SW480 (cell line): Measurements from ENCODE around the gene SOAT2.
A peak's percentile ranks its signal among the peaks of the same experiment; 100 is the strongest.
"Not testable (repeated sequence)": the region's sequence is repeated elsewhere in the genome, so short reads cannot be mapped to it uniquely, and the experiment has no call there.

Experiments used
- DNase-seq: peaks from one replicate; pipeline ENCODE4 v3.0.0-alpha.2; 2016; ENCODE audit warnings: low spot score

SOAT2 gene

DNA sequence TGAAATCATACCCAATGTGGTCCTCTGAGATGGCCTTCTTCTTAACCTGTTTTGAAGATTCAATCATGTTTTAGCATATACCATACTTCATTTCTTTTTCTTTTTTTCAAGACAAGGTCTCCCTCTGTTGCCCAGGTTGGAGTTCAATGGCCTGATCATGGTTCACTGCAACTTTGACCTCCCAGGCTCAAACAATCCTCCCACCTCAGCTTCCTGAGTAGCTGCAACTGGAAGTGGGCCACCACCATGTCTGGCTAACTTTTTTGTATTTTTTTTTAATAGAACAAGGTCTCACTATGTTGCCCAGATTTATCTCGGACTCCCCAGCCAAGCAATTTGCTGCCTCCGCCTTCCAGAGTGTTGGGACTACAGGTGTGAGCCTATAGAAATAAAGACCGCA lies 30.4 kb downstream of the SOAT2 start:
- DNase-seq, result no peak

DNA sequence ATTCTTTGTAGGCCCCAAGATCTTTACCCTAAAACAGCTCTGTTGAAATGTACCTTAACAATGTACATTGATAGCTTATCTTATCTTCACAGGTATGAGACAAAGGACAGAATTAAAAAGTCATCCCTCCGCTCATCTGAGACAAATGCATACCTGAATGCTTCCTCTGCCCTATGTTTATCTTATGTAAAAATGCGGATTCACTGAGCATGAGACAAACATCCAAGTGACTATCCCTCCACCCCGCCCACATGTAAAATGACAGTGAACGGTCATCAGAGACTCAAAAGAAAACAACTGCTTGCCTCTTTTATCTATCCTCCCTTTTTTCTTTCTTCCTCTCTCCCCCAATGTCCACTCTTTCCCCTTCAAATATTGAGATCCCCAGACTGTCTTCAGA lies 40.1 kb downstream of the SOAT2 start:
- DNase-seq, result no peak

DNA sequence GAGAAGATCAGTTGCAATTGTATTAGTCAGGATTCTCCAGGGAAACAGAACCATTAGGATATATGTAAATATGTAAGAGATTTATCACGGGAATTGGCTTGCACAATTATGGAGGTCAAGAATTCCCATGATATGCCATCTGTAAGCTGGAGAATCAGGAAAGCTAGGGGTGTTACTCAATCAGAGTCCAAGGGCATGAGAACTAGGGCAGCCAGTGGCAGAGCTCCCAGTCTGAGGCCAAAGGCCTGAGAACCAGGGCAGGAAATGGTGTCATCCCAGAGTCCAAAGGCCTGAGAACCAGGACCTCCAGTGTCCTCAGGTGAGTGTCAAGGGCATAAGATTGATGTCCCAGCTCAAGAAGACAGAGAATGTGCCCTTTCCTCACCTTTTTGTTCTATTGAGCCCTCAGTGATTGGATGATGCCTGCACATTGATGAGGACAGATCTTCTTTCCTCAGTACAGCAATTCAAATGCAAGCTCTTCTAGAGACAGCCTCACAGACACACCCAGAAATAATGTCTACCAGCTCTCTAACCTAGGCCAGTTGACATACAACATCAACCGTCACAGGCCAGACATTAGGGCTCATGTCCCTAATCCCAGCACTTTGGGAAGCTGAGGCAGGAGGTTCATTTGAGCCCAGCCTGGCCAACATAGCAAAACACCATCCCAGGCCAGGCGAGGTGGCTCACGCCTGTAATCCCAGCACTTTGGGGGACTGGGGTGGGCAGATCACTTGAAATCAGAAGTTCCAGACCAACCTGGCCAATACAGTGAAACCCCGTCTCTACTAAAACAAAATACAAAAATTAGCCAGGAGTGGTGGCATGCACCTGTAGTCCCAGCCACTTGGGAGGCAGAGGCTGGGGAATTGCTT lies 42.3 kb downstream of the SOAT2 start:
- no peak for DNase-seq

DNA sequence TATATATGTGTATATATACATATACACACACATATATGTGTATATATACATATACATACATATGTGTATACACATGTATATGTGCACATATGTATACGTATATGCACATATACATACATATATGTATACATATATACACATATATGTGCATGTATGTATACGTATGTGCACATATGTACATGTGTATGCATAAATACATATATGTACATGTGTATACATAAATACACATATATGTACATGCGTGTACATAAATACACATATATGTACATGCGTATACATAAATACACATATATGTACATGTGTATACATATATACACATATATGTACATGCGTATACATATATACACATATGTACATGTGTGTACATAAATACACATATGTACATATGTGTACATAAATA lies 43.9 kb downstream of the SOAT2 start:
- DNase-seq, result no peak

DNA sequence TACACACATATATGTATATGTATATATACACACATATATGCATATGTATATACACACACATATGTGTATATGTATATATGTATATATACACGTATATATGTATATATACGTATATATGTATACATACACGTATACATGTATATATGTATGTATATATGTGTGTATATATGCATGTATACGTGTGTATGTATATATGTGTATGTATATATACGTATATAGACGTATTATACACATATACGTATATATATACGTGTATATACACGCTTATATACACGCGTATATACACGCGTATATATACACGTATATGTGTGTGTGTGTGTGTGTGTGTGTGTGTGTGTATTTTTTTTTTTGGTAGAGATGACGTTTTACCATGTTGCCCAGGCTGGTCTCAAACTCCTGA lies 44.4 kb downstream of the SOAT2 start:
- no peak for DNase-seq

DNA sequence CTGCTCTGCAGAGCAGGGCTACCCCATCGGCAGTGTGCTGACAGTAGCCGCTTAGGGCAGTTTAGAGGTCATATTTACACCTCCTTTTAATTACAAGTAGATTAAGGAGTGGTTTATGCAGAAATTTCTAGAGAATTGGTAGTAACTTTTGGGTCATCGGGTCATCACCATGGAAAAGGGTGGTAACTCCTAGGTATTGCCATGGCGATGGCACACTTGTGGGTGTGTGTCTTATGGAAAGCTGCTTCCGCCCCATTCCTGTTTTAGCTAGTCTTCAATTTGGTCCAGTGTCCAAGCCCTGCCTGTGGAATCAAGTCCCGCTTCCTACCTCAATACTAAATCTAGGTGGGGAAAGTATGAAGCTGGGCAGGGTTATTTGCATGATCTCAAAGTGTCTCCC lies 47.8 kb downstream of the SOAT2 start:
- no peak for DNase-seq

DNA sequence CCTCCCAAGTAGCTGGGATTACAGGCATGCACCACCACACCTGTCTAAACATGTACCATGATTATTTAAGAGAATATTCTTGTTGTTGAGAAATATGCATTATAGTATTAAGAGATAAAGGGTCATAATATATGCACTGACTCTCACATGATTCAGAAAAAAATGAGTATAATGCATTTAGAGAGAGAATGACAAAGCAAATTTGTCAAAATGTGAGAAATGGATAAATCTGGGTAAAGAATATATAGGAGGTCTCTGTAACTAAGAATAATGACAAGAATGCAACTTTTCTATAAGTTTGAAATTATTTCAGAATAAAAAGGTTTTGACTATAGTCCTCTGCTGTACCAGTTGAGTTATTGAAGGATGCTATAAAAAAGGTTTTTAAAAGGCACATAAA lies 49.1 kb downstream of the SOAT2 start:
- DNase-seq, result no peak

DNA sequence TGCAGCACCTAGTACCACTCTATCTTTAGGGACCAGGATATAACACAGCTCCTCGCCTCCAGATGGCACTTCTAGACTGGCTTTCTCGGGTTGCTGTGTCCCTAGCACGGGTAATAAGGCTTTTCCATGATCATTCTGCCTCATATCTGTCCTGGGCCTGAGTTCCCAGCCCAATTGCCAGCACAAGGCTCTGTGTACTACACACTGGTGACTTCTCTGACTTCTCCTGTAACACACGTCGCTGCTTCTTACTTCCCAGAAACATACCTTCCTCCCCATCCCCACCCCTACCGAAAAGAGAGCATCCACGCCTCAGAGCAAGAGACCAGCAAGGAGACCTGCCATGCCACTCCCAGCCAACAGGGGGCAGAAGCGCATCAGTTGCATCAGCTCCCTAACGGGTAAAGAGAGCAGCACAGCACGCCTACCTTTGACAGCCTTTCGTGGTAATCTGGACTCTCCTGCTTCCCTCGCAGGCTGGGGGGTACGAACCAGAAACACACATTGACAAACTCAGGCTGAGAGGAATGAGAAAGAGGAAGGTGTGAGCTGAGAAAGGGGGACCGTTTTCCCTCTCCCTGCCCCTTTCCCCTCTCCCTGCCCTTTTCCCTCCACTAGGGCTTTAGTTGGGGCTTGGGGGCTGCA lies 56.0 kb downstream of the SOAT2 start:
- DNase-seq, result peak; percentile 83

DNA sequence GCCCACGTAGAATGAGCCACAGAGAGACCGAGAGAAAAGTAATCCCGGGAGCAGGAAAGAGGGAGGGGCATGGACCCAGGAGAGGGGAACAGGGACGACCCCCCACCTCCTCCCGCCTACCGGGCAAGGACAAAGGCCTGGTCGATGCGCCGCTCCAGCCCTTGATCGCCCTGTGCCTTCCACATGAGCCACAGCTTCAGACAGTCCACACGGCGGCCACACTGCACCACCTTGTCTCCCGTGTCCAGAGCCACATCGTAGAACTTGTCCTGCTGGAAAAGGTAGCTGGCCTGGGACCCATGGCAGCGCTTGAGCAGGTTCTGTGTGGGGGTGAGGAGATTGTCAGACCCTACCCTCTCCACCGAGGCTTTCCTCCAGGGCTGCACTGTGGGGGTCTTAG lies 56.7 kb downstream of the SOAT2 start:
- DNase-seq, result no peak

DNA sequence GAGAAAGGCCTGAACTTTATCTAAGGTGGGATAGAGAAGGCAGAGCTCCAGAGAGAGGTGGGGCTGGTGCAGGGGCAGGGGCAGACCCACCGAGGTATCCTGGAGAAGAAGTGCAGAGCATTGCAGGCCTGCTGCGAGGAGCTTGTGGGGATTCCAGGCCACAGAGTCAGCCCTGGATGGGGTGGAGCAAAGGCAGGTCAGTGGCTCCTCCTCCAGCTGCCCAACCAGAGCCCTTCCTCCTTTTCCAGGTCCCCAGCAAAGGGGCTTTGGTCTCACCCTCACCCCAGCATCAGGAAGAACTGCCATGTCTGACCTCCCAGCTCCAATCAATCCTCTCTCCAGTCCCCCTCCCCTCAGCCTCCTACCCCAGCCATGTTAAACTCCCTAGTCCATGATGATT lies 57.4 kb downstream of the SOAT2 start:
- no peak for DNase-seq

DNA sequence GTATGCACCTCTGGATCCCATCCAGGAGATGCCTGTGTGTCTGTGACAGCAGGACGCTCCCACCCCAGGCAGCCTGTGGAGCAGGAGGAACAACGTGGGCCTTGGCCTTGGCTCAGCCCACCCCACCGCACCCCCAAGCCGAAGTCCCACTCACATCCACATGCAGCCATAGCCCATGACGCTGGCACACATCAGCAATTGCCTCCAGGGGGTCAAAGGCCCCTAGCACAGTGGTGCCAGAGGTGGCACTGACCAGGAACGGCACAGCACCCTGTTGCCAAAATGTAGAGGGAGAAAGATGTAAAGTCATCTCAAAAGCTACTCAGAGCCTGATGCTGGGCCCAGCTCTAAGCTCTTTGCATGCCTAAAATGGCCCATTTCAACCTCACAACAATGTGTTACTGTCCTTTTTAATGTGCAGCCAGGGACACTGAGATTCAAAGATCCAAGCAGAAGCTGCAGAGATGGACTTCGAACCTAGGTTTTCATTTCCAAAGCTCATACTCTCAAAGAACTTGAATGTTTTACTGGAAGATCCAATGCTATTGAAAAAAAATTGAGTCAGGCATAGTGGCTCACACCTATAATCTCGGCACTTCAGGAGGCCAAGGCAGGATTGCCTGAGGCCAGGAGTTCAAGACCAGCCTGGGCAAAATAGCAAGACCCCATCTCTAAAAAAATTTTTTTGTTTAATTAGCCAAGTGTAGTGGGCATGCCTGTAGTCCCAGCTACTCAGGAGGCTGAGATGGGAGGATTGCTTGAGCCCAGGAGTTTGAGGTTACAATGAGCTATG lies 58.0 kb downstream of the SOAT2 start:
- no peak for DNase-seq

DNA sequence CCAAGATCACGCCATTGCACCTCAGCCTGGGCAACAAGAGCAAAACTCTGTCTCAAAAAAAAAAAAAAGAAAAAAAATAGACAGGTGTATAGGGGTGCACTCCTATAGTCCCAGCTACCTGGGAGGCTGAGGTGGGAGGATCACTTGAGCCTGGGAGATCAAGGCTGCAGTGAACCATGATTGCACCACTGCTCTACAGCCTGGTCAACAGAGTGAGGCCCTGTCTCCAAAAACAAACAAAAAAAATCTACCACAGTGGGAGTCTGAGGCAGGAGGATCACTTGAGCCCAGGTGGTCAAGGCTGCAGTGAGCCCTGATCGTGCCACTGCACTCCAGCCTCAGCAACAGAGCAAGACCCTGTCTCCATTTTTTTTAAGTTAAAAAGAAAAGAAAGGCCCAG lies 59.7 kb downstream of the SOAT2 start:
- DNase-seq, result not testable (repeated sequence)

DNA sequence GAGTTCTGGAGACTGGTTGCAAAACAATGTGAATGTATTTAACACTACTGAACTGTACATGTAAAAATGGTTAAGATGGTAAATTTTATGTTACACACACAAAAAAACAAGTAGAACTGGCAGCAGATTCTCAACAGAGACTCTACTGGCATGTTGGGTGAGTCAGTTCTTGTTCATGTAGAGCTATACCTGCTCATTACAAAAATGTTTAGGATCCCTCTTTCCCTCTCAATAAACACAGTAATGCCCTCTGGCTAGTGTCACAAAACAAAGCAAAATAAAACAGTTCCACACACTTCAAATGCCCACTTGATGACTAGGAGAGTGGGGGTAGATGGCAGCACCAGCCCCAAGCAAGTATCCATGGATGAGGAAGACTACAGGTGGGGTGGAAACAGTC lies 63.6 kb downstream of the SOAT2 start:
- DNase-seq, result no peak

DNA sequence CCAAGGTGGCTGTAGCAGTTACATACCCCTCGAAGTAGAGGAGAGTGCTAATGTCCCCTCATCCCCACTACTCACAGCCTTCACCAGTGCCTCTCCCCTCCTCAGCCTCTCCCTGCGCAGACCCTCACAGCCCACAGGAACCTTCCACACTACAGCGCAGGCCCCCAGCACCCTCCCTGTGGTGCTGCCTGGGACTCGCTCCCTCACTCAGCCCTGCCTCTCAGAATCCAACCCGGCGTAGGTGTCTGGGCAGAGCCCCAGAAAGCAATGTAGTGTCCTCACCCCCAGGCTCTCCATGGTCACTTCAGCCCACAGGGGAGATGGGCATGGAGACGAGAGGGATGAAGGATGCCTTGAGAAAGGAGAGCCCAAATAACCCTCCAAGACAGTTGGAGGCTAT lies 66.4 kb downstream of the SOAT2 start:
- DNase-seq, result no peak

DNA sequence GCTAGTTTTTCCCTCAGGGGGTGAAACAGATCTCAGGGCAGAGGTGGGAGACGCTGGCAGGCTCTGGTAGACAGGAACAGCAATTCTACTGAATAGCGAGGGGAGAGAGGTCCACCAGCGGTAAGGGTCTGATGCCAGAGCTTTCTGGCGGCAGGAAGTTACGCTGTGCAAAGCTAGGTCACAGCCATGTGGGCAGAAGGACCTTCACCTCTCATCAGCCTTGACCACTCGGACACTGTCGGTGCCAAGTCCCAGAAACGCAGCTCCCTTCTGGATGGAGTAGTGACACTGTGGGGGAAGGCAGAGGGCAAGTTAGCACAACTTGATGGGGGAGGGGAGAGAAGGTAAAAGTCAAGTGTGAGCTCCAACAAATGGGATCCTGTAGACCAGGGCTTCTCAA lies 66.9 kb downstream of the SOAT2 start:
- no peak for DNase-seq

DNA sequence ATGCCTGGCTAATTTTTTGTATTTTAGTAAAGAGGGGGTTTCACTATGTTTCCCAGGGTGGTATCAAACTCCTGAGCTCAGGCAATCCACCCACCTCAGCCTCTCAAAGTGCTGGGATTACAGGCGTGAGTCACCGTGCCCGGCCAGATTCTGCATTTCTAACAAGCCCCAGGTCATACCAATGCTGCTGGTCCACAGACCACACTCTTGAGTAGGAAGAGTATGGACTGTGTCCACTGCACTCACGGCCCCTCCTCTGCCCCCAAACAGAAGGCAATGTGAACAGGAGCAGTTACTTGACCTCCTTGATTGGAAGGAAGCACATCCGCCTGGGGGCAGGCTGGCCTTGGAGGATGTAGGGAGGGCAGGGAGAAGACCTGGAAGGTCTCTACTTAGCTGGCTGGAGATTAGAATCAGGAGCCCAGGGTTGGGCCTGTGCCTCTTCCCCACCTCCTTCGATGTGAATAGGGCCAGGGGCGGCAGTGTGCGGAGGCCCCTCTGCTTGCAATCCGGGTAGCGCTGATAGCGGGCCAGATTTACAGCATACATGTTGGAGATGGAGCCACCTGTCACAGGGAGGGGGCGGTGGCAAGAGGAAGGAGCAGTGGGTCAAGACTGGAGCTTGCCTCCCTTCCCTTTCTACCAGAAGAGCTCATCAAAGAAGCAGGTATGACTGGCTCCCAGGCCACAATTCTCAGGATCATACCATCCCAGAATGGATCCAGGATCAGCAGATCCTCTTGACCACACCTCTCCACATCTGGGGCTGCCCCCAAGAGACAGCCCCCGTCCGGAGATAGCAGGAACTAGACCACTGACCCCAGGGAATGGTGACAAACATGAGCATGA lies 67.8 kb downstream of the SOAT2 start:
- no peak for DNase-seq

DNA sequence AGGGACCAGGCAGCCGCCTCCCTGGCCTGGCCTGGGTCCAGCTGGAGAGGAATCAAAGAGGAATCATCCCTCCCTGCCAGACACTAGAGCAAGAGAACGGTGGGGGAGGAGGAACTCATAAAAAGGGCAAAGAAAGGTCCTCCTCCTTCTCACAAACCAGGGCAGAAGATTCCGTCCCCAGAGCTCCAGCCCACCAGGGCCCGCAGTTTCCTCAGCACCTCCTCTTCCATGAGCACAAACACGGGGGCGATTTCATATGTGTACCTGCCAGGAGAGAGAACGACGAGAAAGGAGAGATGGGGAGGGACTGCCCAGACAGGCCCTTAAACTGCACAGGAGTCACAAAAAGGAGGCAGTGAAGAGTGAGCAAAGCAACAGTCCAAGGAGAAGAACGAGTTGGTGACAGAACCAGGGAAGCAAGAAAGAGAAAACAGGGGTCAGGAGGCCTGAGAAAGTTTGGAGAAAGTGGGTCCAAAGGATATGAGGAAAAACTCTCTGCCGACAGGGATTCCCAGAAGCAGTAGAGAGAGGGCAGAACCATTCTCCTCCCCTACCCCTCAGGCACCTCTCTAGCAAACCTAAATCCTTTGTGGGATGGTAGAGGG lies 68.5 kb downstream of the SOAT2 start:
- DNase-seq, result no peak

DNA sequence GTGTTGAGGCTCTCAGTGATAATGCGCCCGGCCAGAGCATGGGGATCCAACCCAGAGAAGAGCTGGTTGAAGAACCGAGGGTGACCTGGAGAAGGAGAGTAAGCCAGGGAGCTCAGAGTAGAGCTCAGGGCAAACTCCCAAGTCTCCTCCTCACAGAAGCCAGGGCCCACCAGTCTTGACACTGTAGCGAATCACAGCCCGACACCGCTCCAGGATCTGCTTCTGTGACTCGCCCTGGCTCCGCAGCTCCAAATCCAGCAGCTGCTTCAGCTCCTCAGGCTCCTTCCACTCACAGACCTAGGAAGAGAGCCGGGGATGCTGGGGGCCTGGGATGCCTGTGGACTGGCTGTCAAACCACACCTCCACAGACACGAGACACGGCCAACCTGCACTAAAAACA lies 69.1 kb downstream of the SOAT2 start:
- no peak for DNase-seq

DNA sequence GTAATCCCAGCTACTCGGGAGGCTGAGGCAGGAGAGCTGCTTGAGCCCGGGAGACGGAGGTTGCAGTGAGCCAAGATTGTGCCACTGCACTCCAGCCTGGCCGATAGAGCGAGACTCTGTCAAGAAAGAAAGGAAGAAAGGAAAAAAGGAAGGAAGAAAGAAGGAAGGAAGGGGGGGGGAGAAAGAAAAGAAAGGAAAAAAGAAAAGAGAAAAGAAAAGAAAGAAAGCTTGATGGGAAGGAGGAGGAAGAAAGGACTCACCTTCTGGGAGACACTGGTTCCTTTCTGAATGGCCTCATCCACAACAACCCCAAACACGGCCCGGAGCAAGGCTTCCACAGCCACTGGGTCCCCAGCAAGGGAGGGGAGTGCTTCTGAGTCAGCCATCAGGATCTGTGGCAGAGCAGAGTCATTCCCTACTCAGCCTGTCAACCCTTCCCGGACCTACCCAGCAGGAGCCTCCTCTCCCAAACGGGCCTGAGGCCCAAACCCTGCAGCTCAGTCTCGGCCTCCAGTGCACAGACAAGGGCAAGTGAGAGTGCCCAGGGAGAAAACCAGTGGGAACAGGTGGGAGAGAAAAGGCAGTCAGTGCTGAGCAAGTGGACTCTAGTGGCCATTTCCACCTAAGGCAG lies 69.9 kb downstream of the SOAT2 start:
- no peak for DNase-seq
